ENCODE data around the gene GHITM.

GHITM gene

GRCh38 chr10:84198206-84198915, 59.1 kb downstream of the GHITM start:
- TF ChIP-seq CTCF (IDR thresholded peaks at IDR 0.05; ENCODE audit: extremely low read depth, insufficient read depth, missing control alignments), result no peak
- DNase-seq (ENCODE audit: low spot score), result no peak
- in situ Hi-C loops (cut with MboI; ENCODE audit: low pct_unique_long_range_greater_than_20kb, low sequenced_read_pairs, unreplicated experiment), result no loop called here

- in situ Hi-C loops (cut with MboI; ENCODE audit: low pct_unique_long_range_greater_than_20kb, low sequenced_read_pairs, unreplicated experiment), result no loop called here
- no peak for DNase-seq (ENCODE audit: low spot score)
- TF ChIP-seq CTCF (IDR thresholded peaks at IDR 0.05; ENCODE audit: extremely low read depth, insufficient read depth, missing control alignments), result no peak
Observed at GRCh38 chr10:84200537-84201243, 61.4 kb downstream of the GHITM start.

- in situ Hi-C loops (cut with MboI; ENCODE audit: low pct_unique_long_range_greater_than_20kb, low sequenced_read_pairs, unreplicated experiment), result no loop called here
- no peak for DNase-seq (ENCODE audit: low spot score)
Observed at GRCh38 chr10:84201244-84201606, 61.9 kb downstream of the GHITM start.

GRCh38 chr10:84201682-84202081, 62.4 kb downstream of the GHITM start:
- DNase-seq (ENCODE audit: low spot score), result no peak
- no peak for TF ChIP-seq CTCF (IDR thresholded peaks at IDR 0.05; ENCODE audit: extremely low read depth, insufficient read depth, missing control alignments)
- in situ Hi-C loops (cut with MboI; ENCODE audit: low pct_unique_long_range_greater_than_20kb, low sequenced_read_pairs, unreplicated experiment), result no loop called here

More at GRCh38 chr10:84201244-84201606, 61.9 kb downstream of the GHITM start:
- no peak for TF ChIP-seq CTCF (IDR thresholded peaks at IDR 0.05; ENCODE audit: extremely low read depth, insufficient read depth, missing control alignments)

GRCh38 chr10:84202349-84202748, 63.0 kb downstream of the GHITM start:
- in situ Hi-C loops (cut with MboI; ENCODE audit: low pct_unique_long_range_greater_than_20kb, low sequenced_read_pairs, unreplicated experiment), result no loop called here
- no peak for TF ChIP-seq CTCF (IDR thresholded peaks at IDR 0.05; ENCODE audit: extremely low read depth, insufficient read depth, missing control alignments)

More at GRCh38 chr10:84202349-84202748, 63.0 kb downstream of the GHITM start:
- DNase-seq (ENCODE audit: low spot score), result no peak

All from GM13977 (cell line).